GM12891 (cell line): Measurements from ENCODE around the gene PCDHGC5.

ENCODE experiments used
- POLR2A ChIP-seq: IDR thresholded peaks from 2 replicates; pipeline ENCODE4 v1.6.1; 2011; ENCODE audit warnings: low read depth, low read length, control low read depth
- POLR2AphosphoS5 ChIP-seq: IDR thresholded peaks from 2 replicates; pipeline ENCODE4 v1.6.1; 2011; ENCODE audit warnings: low read depth, low read length, control low read depth
- POU2F2 ChIP-seq: IDR thresholded peaks from 2 replicates; pipeline ENCODE4 v1.6.1; 2011; ENCODE audit warnings: low read depth, mild to moderate bottlenecking, control low read depth, low read length, moderate library complexity
- SPI1 ChIP-seq: IDR thresholded peaks from 2 replicates; pipeline ENCODE4 v1.6.1; 2011; ENCODE audit warnings: low read depth, low read length, control low read depth
- TAF1 ChIP-seq: IDR thresholded peaks from 2 replicates; pipeline ENCODE4 v1.6.1; 2011; ENCODE audit warnings: low read depth, low read length, control low read depth

DNA sequence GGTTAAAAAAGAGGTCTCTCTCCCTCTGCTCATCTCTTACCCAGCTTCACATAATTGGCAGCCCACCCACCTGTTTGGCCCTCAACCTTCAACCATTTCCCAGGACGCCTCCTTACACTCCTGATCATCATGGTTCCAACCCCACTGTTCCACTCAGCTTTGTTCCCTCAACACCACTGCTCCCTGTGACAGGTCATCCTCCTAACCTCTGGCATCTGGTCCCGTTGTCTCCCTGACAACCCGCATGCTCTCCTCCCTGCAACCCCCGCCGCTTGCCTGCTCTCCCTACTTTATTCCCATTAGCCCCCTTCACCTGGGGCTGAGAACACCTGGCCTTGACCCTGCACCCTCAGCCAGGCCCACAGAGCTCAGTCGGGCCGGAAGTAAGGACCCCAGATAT lies 12.9 kb downstream of the PCDHGC5 start:
- TF ChIP-seq POLR2A: no peak
- TF ChIP-seq POLR2AphosphoS5: no peak
- TF ChIP-seq TAF1: no peak
- TF ChIP-seq SPI1: no peak
- TF ChIP-seq POU2F2: no peak
